Panc1 (cell line): ENCODE data around the gene ELAC1.

Experiments
- CTCF ChIP-seq: fragments of 450-650 bp; IDR thresholded peaks from 2 replicates; pipeline ENCODE4 v1.5.1; 2017; ENCODE audit warnings: mild to moderate bottlenecking
- POLR2AphosphoS5 ChIP-seq: IDR thresholded peaks from 2 replicates; pipeline ENCODE4 v1.6.1; 2012; ENCODE audit warnings: mild to moderate bottlenecking, low read depth, low read length, moderate library complexity
- REST ChIP-seq, 2 experiments: IDR thresholded peaks; 2 replicates each; pipeline ENCODE4 v1.6.1; 2011 to 2012; ENCODE audit warnings: low read depth in 2 of 2, control low read depth in 1 of 2, low read length in 1 of 2, mild to moderate bottlenecking in 1 of 2, moderate library complexity in 1 of 2; ENCODE audit not compliant: insufficient read depth in 1 of 2
- SIN3A ChIP-seq: IDR thresholded peaks from 2 replicates; pipeline ENCODE4 v1.6.1; 2012; ENCODE audit warnings: low read depth, mild to moderate bottlenecking, low read length, moderate library complexity, borderline replicate concordance; ENCODE audit not compliant: insufficient read depth

GRCh38 chr18:50950626-50951025 is 17.2 kb upstream of the ELAC1 start:
- TF ChIP-seq CTCF (no peak), REST (IDR thresholded peaks at IDR 0.05; ENCODE audit: insufficient read depth in 1 of 2, low read depth in 2 of 2, low read length in 1 of 2) (no peak), SIN3A (no peak), POLR2AphosphoS5 (no peak)
